HG02938 (cell line): Measurements from ENCODE around the gene RGPD3.
"Not testable (repeated sequence)": the region's sequence is repeated elsewhere in the genome, so short reads cannot be mapped to it uniquely, and the experiment has no call there.

Experiments
- ATAC-seq: cut with Tn5 transposase; IDR thresholded peaks from one replicate; pipeline ENCODE4 v1.9.1; 2021; ENCODE audit warnings: mild to moderate bottlenecking, moderate library complexity; ENCODE audit not compliant: unreplicated experiment

The RGPD3 gene

GRCh38 chr2:106468107-106468506 lies at the start of gene RGPD3:
RGPD3 (minus strand) TSS chr2:106468413; CDS start chr2:106468288, 125 bp downstream.
- ATAC-seq: not testable (repeated sequence)

GRCh38 chr2:106517329-106517728 lies 49.1 kb upstream of the RGPD3 start:
- no peak for ATAC-seq

- ATAC-seq: no peak
Measured at GRCh38 chr2:106516864-106517263, 48.7 kb upstream of the RGPD3 start.

GRCh38 chr2:106516436-106516835 lies 48.2 kb upstream of the RGPD3 start:
- no peak for ATAC-seq

- not testable (repeated sequence) for ATAC-seq
Measured at GRCh38 chr2:106514827-106515226, 46.6 kb upstream of the RGPD3 start.

- ATAC-seq: not testable (repeated sequence)
Measured at GRCh38 chr2:106513391-106513790, 45.2 kb upstream of the RGPD3 start.

- ATAC-seq: not testable (repeated sequence)
Measured at GRCh38 chr2:106511934-106512333, 43.7 kb upstream of the RGPD3 start.

- not testable (repeated sequence) for ATAC-seq
Measured at GRCh38 chr2:106511476-106511901, 43.3 kb upstream of the RGPD3 start.

- ATAC-seq: not testable (repeated sequence)
Measured at GRCh38 chr2:106510791-106511190, 42.6 kb upstream of the RGPD3 start.

- not testable (repeated sequence) for ATAC-seq
Measured at GRCh38 chr2:106509374-106509770, 41.2 kb upstream of the RGPD3 start.

- not testable (repeated sequence) for ATAC-seq
Measured at GRCh38 chr2:106508660-106509373, 40.6 kb upstream of the RGPD3 start.

- not testable (repeated sequence) for ATAC-seq
Measured at GRCh38 chr2:106506002-106506687, 37.9 kb upstream of the RGPD3 start.

- not testable (repeated sequence) for ATAC-seq
Measured at GRCh38 chr2:106504787-106505186, 36.6 kb upstream of the RGPD3 start.

GRCh38 chr2:106504192-106504591 lies 36.0 kb upstream of the RGPD3 start:
- ATAC-seq: not testable (repeated sequence)

GRCh38 chr2:106502351-106502750 lies 34.1 kb upstream of the RGPD3 start:
- ATAC-seq: not testable (repeated sequence)

- not testable (repeated sequence) for ATAC-seq
Measured at GRCh38 chr2:106500350-106500749, 32.1 kb upstream of the RGPD3 start.

GRCh38 chr2:106498549-106498948 lies 30.3 kb upstream of the RGPD3 start:
- ATAC-seq: not testable (repeated sequence)

- ATAC-seq: not testable (repeated sequence)
Measured at GRCh38 chr2:106492913-106493312, 24.7 kb upstream of the RGPD3 start.

- ATAC-seq: not testable (repeated sequence)
Measured at GRCh38 chr2:106492399-106492798, 24.2 kb upstream of the RGPD3 start.

- not testable (repeated sequence) for ATAC-seq
Measured at GRCh38 chr2:106489701-106490100, 21.5 kb upstream of the RGPD3 start.

- ATAC-seq: not testable (repeated sequence)
Measured at GRCh38 chr2:106487386-106488191, 19.4 kb upstream of the RGPD3 start.
